ENCODE measurements around the gene CASS4.

CASS4 gene

DNA sequence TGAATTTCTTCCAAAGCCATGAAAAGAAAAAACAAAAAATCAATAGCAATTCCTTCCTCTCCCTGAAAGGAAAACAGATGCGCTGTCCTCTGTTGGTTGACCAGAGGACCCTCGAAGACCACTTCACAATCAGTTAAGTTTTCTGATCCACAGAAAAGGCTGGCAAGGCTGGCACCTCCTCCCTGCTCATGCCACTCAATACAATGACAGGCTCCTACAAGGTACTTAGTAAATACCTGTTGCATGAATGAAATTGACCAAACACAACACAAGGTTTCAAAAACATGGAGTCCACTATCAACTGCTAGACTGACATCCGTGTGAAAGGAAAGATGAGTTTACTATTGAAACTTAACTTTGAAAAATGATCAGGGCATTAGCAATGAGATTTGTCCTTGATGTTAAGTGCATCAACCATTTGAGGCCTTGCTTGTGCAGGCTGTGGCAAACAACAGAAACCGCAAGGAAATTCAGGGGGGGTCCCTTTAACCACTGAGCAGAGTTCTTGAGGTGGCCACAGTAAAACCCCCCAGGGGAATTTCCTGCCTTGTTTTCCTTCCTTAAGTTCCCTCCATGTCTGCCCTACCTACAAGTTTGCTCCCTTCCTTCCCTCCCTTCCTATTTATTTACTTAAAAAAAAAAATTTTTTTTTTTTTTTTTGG lies 28.4 kb downstream of the CASS4 start:
- DNase-seq, result no peak
- intact Hi-C loops (cut with DNase I), result no loop called here

DNA sequence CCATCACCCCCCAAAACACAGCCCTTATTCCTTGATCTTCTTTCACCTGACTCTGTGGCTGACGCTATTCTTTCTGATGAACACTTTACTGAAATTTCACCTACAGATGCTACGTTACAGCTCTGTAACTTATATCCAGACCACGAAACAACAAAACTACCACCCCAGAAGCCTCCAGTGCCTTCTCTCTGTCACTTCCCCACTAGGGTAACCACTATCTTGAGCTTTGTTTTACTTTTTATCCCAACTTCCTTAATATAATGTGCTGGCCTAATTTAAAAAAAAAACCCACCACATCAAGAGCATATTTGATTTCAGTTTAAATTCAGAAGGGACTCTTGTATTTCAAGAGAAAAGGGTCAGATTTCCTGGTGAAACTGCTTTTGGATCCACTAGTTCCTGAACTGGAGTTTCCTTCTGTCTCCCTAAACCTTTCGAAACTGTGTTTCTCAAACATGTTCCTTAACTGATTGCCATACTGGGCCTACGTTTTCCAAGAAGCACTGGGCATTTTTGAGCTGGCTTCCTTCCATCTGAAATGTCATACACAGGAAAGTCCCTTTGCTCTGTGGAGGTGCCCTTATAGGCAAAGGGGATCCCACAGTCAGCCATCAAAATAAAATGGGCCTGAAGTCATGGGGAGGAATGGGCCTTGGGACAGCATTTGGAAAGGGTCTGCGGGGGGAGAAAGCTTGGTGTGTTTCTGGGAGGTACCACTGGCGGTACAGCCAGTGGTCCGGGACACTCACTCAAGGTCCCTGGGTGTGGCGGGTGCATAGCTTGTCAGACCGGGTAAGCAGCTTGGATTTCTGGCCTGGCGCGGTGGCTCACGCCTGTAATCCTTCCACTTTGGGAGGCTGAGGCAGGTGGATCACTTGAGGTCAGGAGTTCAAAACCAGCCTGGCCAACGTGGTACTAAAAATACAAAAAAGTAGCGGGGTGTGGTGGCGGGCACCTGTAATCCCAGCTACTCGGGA lies 30.6 kb downstream of the CASS4 start:
- DNase-seq, result no peak
- intact Hi-C loops (cut with DNase I), result no loop called here

GRCh38 chr20:56443654-56444540 lies 31.8 kb downstream of the CASS4 start:
- no peak for DNase-seq
- intact Hi-C loops (cut with DNase I), result no loop called here

DNA sequence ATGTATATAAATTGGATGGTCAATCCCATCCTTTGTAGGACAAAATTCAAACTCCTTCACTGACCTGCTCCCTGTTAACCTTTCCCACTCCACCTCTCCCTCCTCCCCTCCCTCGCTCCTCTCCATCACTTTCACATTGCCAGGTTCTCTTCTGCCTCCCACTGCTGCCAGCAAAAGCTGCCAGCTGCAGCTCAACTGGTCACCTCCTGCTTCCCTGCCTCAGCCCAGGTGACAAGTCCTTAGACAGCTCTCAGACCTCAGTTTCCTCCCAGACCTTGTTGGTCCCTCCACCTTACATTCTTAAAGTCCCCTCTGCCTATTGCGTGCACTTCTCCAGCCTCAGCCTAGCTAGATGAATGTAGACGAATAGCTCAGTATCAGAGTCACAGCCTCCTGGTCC lies 33.1 kb downstream of the CASS4 start:
- intact Hi-C loops (cut with DNase I), result no loop called here

DNA sequence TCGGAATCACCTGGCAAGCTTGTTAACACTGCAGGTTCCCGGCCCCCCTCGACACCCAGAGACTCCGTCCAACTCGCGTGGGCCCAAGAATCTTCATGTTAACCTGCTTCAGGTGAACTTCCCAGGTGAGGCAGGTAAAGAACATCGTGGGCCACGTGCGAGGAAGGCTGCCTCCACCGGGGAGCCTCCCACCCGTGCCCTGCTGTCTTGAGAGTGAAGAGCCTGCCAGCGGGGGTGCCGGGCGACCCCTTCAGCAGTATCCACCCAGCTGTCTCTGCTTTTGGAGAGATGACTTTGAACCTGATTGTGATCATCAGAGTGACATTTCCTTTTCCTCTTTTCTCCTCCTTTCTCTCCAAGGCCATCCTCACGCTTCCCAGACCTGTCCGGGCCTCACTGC lies 33.5 kb downstream of the CASS4 start:
- intact Hi-C loops (cut with DNase I), result no loop called here
- no peak for DNase-seq

More for the DNA sequence above, 33.1 kb downstream of the CASS4 start:
- no peak for DNase-seq

DNA sequence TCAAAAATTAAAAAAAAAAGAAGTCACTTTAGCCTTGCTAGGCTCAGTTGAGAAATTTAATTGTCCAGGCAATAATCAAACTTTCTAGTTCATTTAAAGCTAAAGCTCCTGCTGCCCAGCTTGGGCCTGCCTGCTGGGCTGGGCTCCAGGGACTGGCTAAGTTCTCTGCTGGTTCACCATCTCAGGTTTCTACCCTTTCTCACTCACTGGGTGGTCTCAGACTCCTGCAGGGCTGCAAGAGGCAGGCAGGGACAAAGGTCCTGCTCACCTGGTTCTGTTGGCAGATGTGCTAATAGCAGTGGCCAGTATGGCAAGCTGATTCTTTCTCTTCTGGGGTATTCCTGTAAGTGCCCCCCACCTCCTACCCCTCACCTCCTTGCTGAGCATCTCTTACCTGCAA lies 35.2 kb downstream of the CASS4 start:
- intact Hi-C loops (cut with DNase I), result no loop called here
- DNase-seq, result no peak

- intact Hi-C loops (cut with DNase I), result no loop called here
- DNase-seq, result no peak
Observed at GRCh38 chr20:56449459-56449858, 37.4 kb downstream of the CASS4 start.

GRCh38 chr20:56451056-56451765 lies 39.2 kb downstream of the CASS4 start:
- no peak for DNase-seq
- intact Hi-C loops (cut with DNase I), result no loop called here

- intact Hi-C loops (cut with DNase I), result no loop called here
Observed at GRCh38 chr20:56453352-56453751, 41.3 kb downstream of the CASS4 start.

DNA sequence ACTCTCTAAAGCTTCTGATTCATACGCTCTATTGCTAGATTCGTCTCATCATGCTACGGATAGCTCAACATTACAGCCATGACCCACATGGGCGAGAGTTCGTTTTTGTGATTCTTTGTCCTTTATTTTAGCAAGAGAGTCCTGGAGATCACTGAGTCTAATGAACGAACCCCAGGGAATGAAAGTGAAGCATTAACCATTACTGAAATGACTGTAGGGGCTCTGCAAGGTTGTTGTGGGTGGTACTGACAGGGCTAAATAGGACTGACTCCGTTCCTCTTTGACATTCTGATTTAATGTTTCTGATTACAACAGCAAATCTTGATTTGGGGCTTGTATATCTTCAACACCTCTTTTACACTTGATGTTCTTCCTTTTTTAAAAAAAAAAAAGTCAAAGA lies 42.7 kb downstream of the CASS4 start:
- intact Hi-C loops (cut with DNase I), result no loop called here
- no peak for DNase-seq

More at GRCh38 chr20:56453352-56453751, 41.3 kb downstream of the CASS4 start:
- DNase-seq, result no peak

- no peak for DNase-seq
- intact Hi-C loops (cut with DNase I), result no loop called here
Observed at GRCh38 chr20:56458206-56458821, 46.3 kb downstream of the CASS4 start.

DNA sequence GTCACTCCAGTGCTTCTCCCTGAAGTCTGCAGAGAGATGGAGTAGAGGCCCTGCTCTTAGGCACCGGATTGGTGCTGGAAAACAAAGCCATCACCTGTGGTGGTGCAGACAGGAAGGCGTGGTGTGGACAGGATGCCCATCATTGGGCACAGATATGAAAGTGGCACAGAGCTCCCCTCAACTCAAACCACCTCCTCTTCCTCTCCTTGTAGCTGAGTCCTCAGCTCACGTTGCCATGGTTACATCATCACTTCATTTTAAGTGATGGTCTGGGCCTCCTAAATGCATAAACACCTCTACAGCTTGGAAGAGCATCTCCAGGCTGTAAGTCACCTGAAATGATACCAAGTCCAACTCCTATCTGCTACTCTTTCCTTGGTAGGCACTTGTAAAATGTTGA lies 48.4 kb downstream of the CASS4 start:
- intact Hi-C loops (cut with DNase I), result no loop called here
- no peak for DNase-seq

GRCh38 chr20:56461576-56461975 lies 49.5 kb downstream of the CASS4 start:
- intact Hi-C loops (cut with DNase I), result no loop called here
- DNase-seq, result no peak

GRCh38 chr20:56463428-56463827 lies 51.4 kb downstream of the CASS4 start:
- intact Hi-C loops (cut with DNase I), result no loop called here

GRCh38 chr20:56465997-56466396 lies 53.9 kb downstream of the CASS4 start:
- intact Hi-C loops (cut with DNase I), result loop anchor here (5.0 kb wide), 1 partner anchor 886 kb away; the partner anchor contains the start of gene RAE1

More at GRCh38 chr20:56463428-56463827, 51.4 kb downstream of the CASS4 start:
- no peak for DNase-seq

GRCh38 chr20:56467968-56468315 lies 55.9 kb downstream of the CASS4 start:
- intact Hi-C loops (cut with DNase I), result loop anchor here (2.0 to 5.0 kb wide), 2 partner anchors 75 to 884 kb away; partner anchors contain the start of genes AURKA, CSTF1 and RAE1
- DNase-seq, result no peak

More at GRCh38 chr20:56465997-56466396, 53.9 kb downstream of the CASS4 start:
- DNase-seq, result no peak

DNA sequence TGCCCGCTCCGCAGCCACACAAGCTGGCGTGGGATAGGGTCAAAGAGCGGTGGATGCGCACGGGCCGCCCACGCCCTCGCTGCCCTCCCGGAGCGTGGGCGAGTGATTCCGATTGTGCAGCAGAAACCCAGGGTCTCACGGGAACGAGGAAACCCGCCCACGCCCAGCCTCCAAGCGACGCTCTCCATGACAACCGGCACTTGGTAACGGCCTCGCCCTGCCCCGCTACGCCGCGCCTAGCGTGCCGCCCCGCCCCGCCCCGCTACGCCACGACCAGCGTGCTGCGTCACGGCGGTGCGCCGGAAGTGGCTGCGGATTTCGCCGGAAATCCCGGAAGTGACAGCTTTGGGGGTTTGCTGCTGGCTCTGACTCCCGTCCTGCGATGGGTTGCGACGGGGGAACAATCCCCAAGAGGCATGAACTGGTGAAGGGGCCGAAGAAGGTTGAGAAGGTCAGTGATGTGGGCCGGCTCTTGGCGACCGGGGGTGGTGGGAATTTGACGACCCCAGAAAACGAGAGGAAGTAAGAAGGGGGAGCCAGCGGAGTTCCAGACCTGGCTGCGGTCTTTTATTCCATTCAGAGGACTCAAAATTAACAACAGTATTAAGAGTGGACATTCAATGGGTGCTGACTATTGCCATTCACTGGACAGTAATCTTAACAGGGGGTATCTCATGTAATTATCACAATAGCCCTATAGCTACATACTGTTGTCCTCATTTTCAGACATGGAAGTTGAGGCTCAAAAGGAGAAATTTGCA lies 56.4 kb downstream of the CASS4 start, which contains the start of gene RTF2:
RTF2 (plus strand) TSS at position 312 of the 761 bp plus-strand sequence; CDS start at position 383, 71 bp downstream.
- intact Hi-C loops (cut with DNase I), result loop anchor here (2.0 to 5.0 kb wide), 2 partner anchors 76 to 884 kb away; partner anchors contain the start of genes AURKA, CSTF1 and RAE1
- peak; percentile 89 to 99 (median 94) for DNase-seq

DNA sequence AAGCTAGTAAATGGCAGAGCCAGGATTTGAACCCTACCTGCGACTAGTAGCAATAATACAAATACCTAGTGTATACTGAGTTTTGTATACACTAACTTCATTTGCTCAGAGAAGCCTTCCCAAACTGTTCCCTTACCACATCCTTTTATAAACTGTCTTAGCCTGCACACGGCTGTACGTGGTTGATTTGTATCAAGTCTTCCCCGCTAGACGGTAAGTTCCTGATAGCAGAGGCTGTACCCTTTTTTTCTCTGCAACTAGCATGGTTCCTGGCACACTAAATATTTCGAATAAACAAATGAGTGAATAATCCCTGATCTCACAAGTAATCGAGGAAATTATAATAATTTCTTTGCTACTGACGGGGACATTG lies 57.0 kb downstream of the CASS4 start:
- no peak for DNase-seq
- intact Hi-C loops (cut with DNase I), result loop anchor here (2.0 to 5.0 kb wide), 2 partner anchors 76 to 883 kb away; partner anchors contain the start of genes AURKA, CSTF1 and RAE1
